Bronchial epithelial cell (primary cell): Measurements from ENCODE around the gene SPATA24. TPM values are rescaled to one million over a fixed set of nuclear protein-coding genes. Genes with fewer than 3 reads are reported as not detected.

Experiments used
- DNase-seq: peaks from one replicate; pipeline ENCODE4 v3.0.0-alpha.2; 2010; ENCODE audit warnings: low read depth
- FAIRE-seq: peaks from 2 replicates; lab custom pipeline; 2011; peaks lifted over from hg19 to GRCh38; lab: Jason Lieb, UNC
- H3K27me3 ChIP-seq: 2 replicates; pipeline ENCODE4 v1.5.1; 2011; ENCODE audit warnings: low read length; ENCODE audit not compliant: control insufficient read depth, insufficient read depth
- H3K36me3 ChIP-seq: 2 replicates; pipeline ENCODE4 v1.5.1; 2011; ENCODE audit warnings: low read length; ENCODE audit not compliant: control insufficient read depth, insufficient read depth
- H3K4me3 ChIP-seq: 2 replicates; pipeline ENCODE4 v1.5.1; 2011; ENCODE audit warnings: mild to moderate bottlenecking, low read depth, low read length, control low read depth
- total RNA-seq: library from RNA; depleted of rRNA; stranded (reverse); fragments of >200 nt; gene quantifications from 2 replicates; pipeline ENCODE4 v1.2.1, GENCODE V29; 2014
- TF ChIP-seq, protein P1 (sequence below): IDR thresholded peaks from 2 replicates; pipeline ENCODE4 v1.5.1; 2011; ENCODE audit warnings: mild to moderate bottlenecking, moderate library complexity, low read length, control low read depth, inconsistent platforms; ENCODE audit not compliant: insufficient read depth, severe bottlenecking

The SPATA24 gene
- total RNA-seq, 1 donor from 2014 or later: 6.1 TPM

DNA sequence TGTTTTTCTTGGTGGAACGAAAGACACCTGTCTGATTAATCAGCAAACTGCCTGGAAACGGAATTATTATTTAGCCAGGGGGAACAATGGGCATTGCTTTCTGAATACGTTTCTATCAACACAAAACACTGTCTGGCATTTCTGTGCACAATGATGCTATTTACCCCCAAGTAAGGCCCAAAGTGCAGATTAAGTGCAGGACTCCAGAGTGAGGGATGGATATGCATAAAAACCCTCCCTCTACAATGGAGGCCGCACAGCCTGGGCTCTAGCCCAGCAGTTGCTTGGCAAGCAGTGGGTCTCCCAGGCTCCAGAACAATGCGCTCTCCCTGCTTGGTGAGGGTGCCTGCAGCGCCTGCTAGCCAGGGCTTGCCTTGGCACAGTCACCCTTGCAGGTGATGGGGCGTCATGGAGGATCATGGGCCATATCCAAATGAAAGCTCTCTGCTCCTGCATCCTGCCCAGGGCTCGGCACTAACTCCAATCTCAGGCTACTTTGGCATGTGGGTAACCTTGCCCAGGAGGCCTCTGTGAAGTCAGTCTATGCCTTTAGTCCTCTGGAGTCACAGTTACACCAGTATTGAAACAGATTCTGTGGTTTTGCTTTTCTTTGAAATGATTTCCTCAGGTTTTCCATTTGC is 11.5 kb upstream of the SPATA24 start:
- FAIRE-seq (no peak), DNase-seq (peak; percentile 72)
- H3K4me3 ChIP-seq: no peak overlapping the region
- H3K27me3 ChIP-seq: no peaks in the 10 kb centered on the region
- no peaks in the 10 kb centered on the region for H3K36me3 ChIP-seq
- TF ChIP-seq, protein P1, sequence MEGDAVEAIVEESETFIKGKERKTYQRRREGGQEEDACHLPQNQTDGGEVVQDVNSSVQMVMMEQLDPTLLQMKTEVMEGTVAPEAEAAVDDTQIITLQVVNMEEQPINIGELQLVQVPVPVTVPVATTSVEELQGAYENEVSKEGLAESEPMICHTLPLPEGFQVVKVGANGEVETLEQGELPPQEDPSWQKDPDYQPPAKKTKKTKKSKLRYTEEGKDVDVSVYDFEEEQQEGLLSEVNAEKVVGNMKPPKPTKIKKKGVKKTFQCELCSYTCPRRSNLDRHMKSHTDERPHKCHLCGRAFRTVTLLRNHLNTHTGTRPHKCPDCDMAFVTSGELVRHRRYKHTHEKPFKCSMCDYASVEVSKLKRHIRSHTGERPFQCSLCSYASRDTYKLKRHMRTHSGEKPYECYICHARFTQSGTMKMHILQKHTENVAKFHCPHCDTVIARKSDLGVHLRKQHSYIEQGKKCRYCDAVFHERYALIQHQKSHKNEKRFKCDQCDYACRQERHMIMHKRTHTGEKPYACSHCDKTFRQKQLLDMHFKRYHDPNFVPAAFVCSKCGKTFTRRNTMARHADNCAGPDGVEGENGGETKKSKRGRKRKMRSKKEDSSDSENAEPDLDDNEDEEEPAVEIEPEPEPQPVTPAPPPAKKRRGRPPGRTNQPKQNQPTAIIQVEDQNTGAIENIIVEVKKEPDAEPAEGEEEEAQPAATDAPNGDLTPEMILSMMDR: no peak

DNA sequence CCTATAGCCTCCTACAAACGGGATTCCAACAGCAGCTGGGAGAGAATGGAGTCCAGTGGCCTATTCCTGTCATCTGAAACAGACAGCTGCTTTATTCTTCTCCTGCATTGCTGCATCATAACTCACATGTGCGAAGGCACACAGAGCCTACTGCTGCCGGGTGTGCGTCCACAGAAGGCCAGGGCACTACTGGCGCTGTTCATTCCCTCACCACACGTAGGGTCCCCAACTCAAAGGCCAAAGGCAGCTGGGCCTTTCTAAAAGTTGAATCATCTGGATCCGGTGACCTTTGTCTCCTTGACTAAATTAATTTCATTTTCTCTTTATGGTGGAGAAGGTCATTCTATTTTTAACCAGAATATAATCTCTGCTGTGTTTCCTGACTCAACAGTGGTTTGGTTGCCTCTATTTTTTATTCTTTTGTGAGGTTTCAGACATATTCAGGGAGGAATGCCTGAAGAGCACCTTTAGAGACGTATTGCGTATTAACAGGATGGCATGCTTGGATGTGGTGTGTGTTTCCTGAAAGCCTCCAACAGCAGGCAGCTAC is 10.8 kb upstream of the SPATA24 start:
- no peaks in the 10 kb centered on the region for H3K27me3 ChIP-seq
- no peak for FAIRE-seq
- TF ChIP-seq, protein P1: no peak
- H3K36me3 ChIP-seq: no peaks in the 10 kb centered on the region
- H3K4me3 ChIP-seq: no peak overlapping the region
- DNase-seq: no peak

DNA sequence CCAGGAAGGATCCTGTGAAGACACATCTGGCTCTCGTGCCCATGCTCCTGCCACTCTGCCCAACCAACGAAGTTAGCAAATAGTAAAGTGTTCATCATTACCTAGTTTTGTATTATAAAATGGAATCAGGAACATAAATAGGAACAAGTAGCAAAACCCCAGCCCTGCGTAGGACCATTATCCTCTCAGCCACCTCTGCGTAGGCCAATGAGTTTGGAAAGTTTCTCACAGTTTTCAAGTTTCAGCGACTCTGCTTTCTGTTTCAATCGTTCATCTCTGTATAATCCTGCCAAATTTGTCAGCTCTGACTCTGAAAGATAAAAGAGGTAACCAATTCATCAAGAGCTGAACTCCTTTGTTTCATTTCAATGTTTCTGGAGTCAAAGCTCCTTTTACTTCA is 10.1 kb upstream of the SPATA24 start:
- H3K27me3 ChIP-seq: no peaks in the 10 kb centered on the region
- TF ChIP-seq, protein P1: no peak
- FAIRE-seq (no peak), DNase-seq (no peak)
- no peaks in the 10 kb centered on the region for H3K36me3 ChIP-seq
- no peak overlapping the region for H3K4me3 ChIP-seq

DNA sequence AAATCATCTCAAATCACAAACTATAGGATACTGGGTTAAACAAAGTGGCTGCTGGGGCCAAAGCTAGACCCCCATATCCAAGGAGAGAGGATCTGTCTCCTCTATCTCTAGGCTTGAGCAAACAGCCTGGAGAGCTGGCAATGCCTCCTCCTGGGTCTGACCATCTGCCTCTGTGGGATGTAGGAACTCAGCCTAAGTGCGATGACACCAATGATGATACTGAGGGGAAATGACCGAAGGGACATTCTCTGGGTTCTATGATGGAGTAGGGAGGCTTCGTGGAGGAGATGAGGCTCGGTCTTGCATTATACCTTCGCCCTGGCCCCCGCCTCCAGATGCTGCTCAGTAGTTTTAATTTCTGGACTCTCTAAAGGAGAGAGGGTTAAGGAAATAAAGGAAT is 9.3 kb upstream of the SPATA24 start:
- no peaks in the 10 kb centered on the region for H3K27me3 ChIP-seq
- no peak overlapping the region for H3K4me3 ChIP-seq
- FAIRE-seq (no peak), DNase-seq (no peak)
- no peaks in the 10 kb centered on the region for H3K36me3 ChIP-seq
- TF ChIP-seq, protein P1: no peak

DNA sequence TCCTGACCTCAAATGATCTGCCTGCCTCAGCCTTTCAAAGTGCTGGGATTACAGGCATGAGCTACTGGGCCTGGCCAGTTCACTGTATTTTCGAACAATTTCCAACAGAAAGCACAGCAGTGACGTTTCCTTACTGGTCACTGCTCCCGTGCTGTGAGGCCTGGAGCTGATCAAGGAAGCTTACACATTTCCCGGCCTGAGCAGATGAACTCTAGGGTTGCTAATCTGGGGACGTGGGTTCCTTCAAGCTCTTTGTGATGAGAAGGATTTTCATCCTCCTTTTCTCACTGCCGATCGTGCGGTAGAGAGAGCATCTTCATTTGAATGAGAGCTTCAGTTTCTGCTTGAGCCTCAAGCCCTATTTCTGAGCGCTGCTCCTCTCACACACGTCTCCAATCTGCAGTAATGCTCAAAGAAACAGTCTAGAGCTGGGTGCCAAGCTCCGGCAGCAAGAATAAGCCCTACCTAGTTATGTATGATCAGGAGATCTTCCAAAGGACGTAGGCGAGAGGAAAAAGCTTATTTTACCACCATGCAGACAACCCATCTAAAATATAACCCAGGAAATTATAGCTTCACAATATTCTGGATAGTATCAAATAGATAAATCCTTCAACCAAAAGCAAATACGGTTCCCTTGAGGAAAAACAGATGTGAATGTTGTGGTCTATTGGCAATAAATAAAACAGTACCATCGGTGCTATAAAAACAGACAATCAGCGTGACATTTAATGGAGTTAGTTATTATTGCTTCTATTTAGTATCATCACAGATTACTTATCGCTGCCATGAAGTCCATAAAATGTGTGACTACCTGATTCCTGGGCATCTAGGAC is 7.3 kb upstream of the SPATA24 start:
- TF ChIP-seq, protein P1: no peak

More for the DNA sequence above, 7.3 kb upstream of the SPATA24 start:
- FAIRE-seq (peak; percentile 23), DNase-seq (no peak)
- Histone ChIP-seq H3K36me3 (no peaks in the 10 kb centered on the region), H3K4me3 (no peak overlapping the region), H3K27me3 (no peaks in the 10 kb centered on the region)
